Colonic mucosa (tissue), 4 donors: ENCODE results near the gene MYOM3. TPM values are rescaled to one million over a fixed set of nuclear protein-coding genes. Genes with fewer than 3 reads are reported as not detected.

ENCODE experiments used
- DNase-seq: peaks from one replicate; pipeline ENCODE4 v3.0.0-alpha.2; 2020
- H3K27ac ChIP-seq: fragments of 200-600 bp; one replicate; pipeline ENCODE4 v1.8.0; 2021
- H3K27me3 ChIP-seq: fragments of 200-600 bp; one replicate; pipeline ENCODE4 v1.8.0; 2021
- H3K36me3 ChIP-seq: fragments of 200-600 bp; one replicate; pipeline ENCODE4 v1.8.0; 2021
- H3K4me1 ChIP-seq: fragments of 200-600 bp; one replicate; pipeline ENCODE4 v1.8.0; 2021; ENCODE audit warnings: mild to moderate bottlenecking
- H3K4me3 ChIP-seq: fragments of 200-600 bp; one replicate; pipeline ENCODE4 v1.8.0; 2021
- H3K9ac ChIP-seq, 2 donors: one replicate each; pipeline ENCODE4 v1.7.0; 2013; ENCODE audit warnings: control low read depth in 2 of 2, low read depth in 2 of 2, low read length in 2 of 2
- H3K9me3 ChIP-seq: fragments of 200-600 bp; one replicate; pipeline ENCODE4 v1.8.0; 2021
- CTCF ChIP-seq: fragments of 200-600 bp; IDR thresholded peaks from one replicate; pipeline ENCODE4 v1.8.0; 2022; ENCODE audit warnings: antibody characterized with exemption, mild to moderate bottlenecking
- intact Hi-C: fragments of 100-400 bp; cut with DNase I; formaldehyde crosslinking; loops from one replicate; pipeline ENCODE4 v1.14.1; 2022
- total RNA-seq, 2 donors: library from RNA; stranded (reverse); fragmentation: NEBNext Ultra II Directional in 1 of 2; extraction: Animal tissue kit (Norgen Biotek cat#: 25700) in 1 of 2; gene quantifications; one replicate each; pipeline ENCODE4 v1.2.1, GENCODE V29; 2021
- donor health status: healthy.
- donor health status: DM: no; HTN: no; CAD: no.
- donor health status: DM: no; HTN: no; CAD: no.

The MYOM3 gene
- total RNA-seq, 2 donors from 2014 or later: 1.8 to 3.3 TPM

GRCh38 chr1:24136956-24137539 is 25.1 kb upstream of the MYOM3 start:
- H3K9ac ChIP-seq: no peak overlapping the region
- intact Hi-C loops: no loop called here
- no peaks in the 10 kb centered on the region for H3K9me3 ChIP-seq
- H3K27ac ChIP-seq: no peak overlapping the region
- no peaks in the 10 kb centered on the region for H3K4me1 ChIP-seq
- H3K36me3 ChIP-seq: no peaks in the 10 kb centered on the region
- no peak overlapping the region for H3K4me3 ChIP-seq
- TF ChIP-seq CTCF: no peak
- no peak for DNase-seq
- H3K27me3 ChIP-seq: no peaks in the 10 kb centered on the region

GRCh38 chr1:24134376-24134775 is 22.4 kb upstream of the MYOM3 start:
- no peak for DNase-seq
- H3K9me3 ChIP-seq: no peaks in the 10 kb centered on the region
- no peaks in the 10 kb centered on the region for H3K36me3 ChIP-seq
- no peak overlapping the region for H3K4me3 ChIP-seq
- H3K27ac ChIP-seq: no peak overlapping the region
- no peaks in the 10 kb centered on the region for H3K4me1 ChIP-seq
- intact Hi-C loops: no loop called here
- H3K27me3 ChIP-seq: no peaks in the 10 kb centered on the region
- no peak overlapping the region for H3K9ac ChIP-seq
- no peak for TF ChIP-seq CTCF

GRCh38 chr1:24133819-24134218 is 21.9 kb upstream of the MYOM3 start:
- Histone ChIP-seq H3K36me3 (no peaks in the 10 kb centered on the region), H3K4me1 (no peaks in the 10 kb centered on the region), H3K27ac (no peak overlapping the region), H3K4me3 (no peak overlapping the region), H3K27me3 (no peaks in the 10 kb centered on the region), H3K9ac (no peak overlapping the region), H3K9me3 (no peaks in the 10 kb centered on the region)
- TF ChIP-seq CTCF: no peak
- no peak for DNase-seq
- intact Hi-C loops: no loop called here

GRCh38 chr1:24130385-24130784 is 18.4 kb upstream of the MYOM3 start:
- Histone ChIP-seq H3K27ac (no peak overlapping the region), H3K4me1 (no peaks in the 10 kb centered on the region), H3K4me3 (no peak overlapping the region), H3K9ac (no peak overlapping the region), H3K27me3 (no peaks in the 10 kb centered on the region), H3K9me3 (no peaks in the 10 kb centered on the region), H3K36me3 (no peaks in the 10 kb centered on the region)
- no peak for DNase-seq
- intact Hi-C loops: no loop called here
- no peak for TF ChIP-seq CTCF

GRCh38 chr1:24127801-24128363 is 15.9 kb upstream of the MYOM3 start:
- Histone ChIP-seq H3K9me3 (no peaks in the 10 kb centered on the region), H3K27ac (no peak overlapping the region), H3K4me3 (no peak overlapping the region), H3K27me3 (no peaks in the 10 kb centered on the region), H3K4me1 (no peaks in the 10 kb centered on the region), H3K36me3 (no peaks in the 10 kb centered on the region), H3K9ac (no peak overlapping the region)
- no peak for TF ChIP-seq CTCF
- no peak for DNase-seq
- intact Hi-C loops: no loop called here
